ENCODE measurements around the gene FBXW11. TPM values are rescaled to one million over a fixed set of nuclear protein-coding genes. Genes with fewer than 3 reads are reported as not detected.

FBXW11 gene
- total RNA-seq, 1 experiment from 2014 or later = 85.3 TPM

GRCh38 chr5:171992305-171992704 is 14.1 kb downstream of the FBXW11 start:
- H3K27ac Mint-ChIP-seq = peak overlapping the region in 2 of 3 experiments; percentile 42; a peak in 3 of 7 replicates
- Histone ChIP-seq H4K5ac (ENCODE audit: insufficient read length, low read depth, low read length) (no peak overlapping the region), H3K56ac (ENCODE audit: insufficient read length, low read depth, low read length) (no peak overlapping the region), H2BK15ac (ENCODE audit: low read depth, low read length) (no peak overlapping the region), H3K23me2 (ENCODE audit: insufficient read length, low read depth, low read length, poor library complexity, severe bottlenecking) (no peaks in the 10 kb centered on the region), H3K9me3 (ENCODE audit: control insufficient read depth, low read depth, low read length) (no peaks in the 10 kb centered on the region), H3K23ac (ENCODE audit: insufficient read length, low read depth, low read length) (no peak overlapping the region), H3K9ac (ENCODE audit: extremely low read depth, insufficient read length, low read length) (no peak overlapping the region), H3K79me1 (ENCODE audit: insufficient read depth, low read depth, low read length, poor library complexity, severe bottlenecking) (no peaks in the 10 kb centered on the region), H2BK12ac (ENCODE audit: insufficient read length, low read depth, low read length) (no peak overlapping the region), H3K27ac (ENCODE audit: insufficient read length, low read depth, low read length) (no peak overlapping the region), H3K4me2 (ENCODE audit: insufficient read depth, insufficient read length, low read length) (no peak overlapping the region), H2AK5ac (ENCODE audit: insufficient read length, low read length) (no peak overlapping the region), H3K4me1 (ENCODE audit: insufficient read depth, low read length) (0 out of 2 replicates have a peak, but pooled peaks cover 2% of the 10 kb centered on the region), H3T11ph (ENCODE audit: low read length) (no peak overlapping the region), H2BK20ac (ENCODE audit: low read depth, low read length, poor library complexity, severe bottlenecking) (no peak overlapping the region), H3K18ac (ENCODE audit: insufficient read length, low read depth, low read length) (no peak overlapping the region), H3K4ac (ENCODE audit: low read depth, low read length) (no peak overlapping the region), H4K20me1 (ENCODE audit: control insufficient read depth, insufficient read depth, insufficient read length) (no peaks in the 10 kb centered on the region), H2AFZ (ENCODE audit: low read length) (no peak overlapping the region), H4K91ac (ENCODE audit: insufficient read length, low read depth, low read length) (no peak overlapping the region), H3K27me3 (ENCODE audit: insufficient read depth, low read length) (no peaks in the 10 kb centered on the region), H4K8ac (replicated peaks; ENCODE audit: insufficient read length, low read depth, low read length) (no peak overlapping the region), H3K14ac (ENCODE audit: insufficient read depth, low read length) (no peak overlapping the region), H3K79me2 (ENCODE audit: insufficient read depth, low read length) (peaks cover 47% of the 10 kb centered on the region; the same call in 1 of the 2 replicates), H2BK5ac (ENCODE audit: insufficient read length, low read length) (no peak overlapping the region), H2BK120ac (ENCODE audit: low read depth, low read length, poor library complexity, severe bottlenecking) (no peak overlapping the region)
- H3K9me3 Mint-ChIP-seq = no peaks in the 10 kb centered on the region
- H3K4me3 Mint-ChIP-seq = no peak overlapping the region
- no peak for DNase-seq
- H3K27me3 Mint-ChIP-seq (ENCODE audit: low read depth) = no peaks in the 10 kb centered on the region
- peaks cover 48 to 50% of the 10 kb centered on the region in 2 experiments for H3K4me1 Mint-ChIP-seq
- H3K36me3 Mint-ChIP-seq (ENCODE audit: insufficient read depth in 1 of 3, low read depth in 3 of 3) = peaks cover 3 to 48% (median 46%) of the 10 kb centered on the region in 3 experiments; a peak in 6 of 7 replicates
- no peak for TF ChIP-seq CTCF (conservative IDR thresholded peaks at IDR 0.05)
- WGBS (ENCODE audit: extremely low coverage, insufficient read length, low lambda C conversion rate) = no CpG with 5 or more reads among the region's 3 CpGs
